ENCODE data around the gene TFDP1. TPM values are rescaled to one million over a fixed set of nuclear protein-coding genes. Genes with fewer than 3 reads are reported as not detected.

The TFDP1 gene
- polyA plus RNA-seq, 1 of the 3 experiments (the other 2 are of a cell fraction) = 76.7 TPM

DNA sequence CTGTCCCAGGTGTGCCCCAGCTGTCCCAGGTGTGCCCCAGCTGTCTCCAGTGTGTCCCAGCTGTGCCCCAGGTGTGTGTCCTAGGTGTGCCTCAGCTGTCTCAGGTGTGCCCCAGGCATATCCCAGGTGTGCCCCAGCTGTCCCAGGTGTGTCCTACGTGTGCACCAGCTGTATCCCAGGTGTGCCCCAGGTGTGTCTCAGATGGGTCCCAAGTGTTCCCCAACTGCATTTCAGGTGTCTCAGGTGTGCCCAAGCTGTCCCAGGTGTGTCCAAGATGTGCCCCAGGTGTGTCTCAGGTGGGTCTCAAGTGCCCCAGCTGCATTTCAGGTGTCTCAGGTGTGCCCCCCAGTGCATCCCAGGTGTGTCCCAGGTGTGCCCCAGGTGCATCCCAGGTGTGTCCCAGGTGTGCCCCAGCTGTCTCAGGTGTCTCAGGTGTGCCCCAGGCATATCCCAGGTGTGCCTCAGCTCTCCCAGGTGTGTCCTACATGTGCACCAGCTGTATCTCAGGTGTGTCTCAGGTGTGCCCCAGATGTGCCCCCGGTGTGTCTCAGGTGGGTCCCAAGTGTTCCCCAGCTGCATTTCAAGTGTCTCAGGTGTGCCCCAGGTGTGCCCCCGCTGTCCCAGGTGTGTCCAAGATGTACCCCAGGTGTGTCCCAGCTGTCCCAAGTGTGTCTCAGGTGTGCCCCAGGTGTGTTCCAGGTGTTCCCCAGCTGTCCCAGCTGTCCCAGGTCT, 81.2 kb downstream of the TFDP1 start:
- H3K27me3 ChIP-seq (ENCODE audit: insufficient read depth) = no peaks in the 10 kb centered on the region
- no peak for DNase-seq
- H4K20me1 ChIP-seq (ENCODE audit: insufficient read depth) = no peaks in the 10 kb centered on the region
- TF ChIP-seq, protein P1, sequence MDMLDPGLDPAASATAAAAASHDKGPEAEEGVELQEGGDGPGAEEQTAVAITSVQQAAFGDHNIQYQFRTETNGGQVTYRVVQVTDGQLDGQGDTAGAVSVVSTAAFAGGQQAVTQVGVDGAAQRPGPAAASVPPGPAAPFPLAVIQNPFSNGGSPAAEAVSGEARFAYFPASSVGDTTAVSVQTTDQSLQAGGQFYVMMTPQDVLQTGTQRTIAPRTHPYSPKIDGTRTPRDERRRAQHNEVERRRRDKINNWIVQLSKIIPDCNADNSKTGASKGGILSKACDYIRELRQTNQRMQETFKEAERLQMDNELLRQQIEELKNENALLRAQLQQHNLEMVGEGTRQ (IDR thresholded peaks at IDR 0.05; ENCODE audit: borderline replicate concordance, low read depth, low read length) = no peak
- no peak for TF ChIP-seq FOXM1 (IDR thresholded peaks at IDR 0.05; ENCODE audit: low read depth)
- TF ChIP-seq, protein P2, sequence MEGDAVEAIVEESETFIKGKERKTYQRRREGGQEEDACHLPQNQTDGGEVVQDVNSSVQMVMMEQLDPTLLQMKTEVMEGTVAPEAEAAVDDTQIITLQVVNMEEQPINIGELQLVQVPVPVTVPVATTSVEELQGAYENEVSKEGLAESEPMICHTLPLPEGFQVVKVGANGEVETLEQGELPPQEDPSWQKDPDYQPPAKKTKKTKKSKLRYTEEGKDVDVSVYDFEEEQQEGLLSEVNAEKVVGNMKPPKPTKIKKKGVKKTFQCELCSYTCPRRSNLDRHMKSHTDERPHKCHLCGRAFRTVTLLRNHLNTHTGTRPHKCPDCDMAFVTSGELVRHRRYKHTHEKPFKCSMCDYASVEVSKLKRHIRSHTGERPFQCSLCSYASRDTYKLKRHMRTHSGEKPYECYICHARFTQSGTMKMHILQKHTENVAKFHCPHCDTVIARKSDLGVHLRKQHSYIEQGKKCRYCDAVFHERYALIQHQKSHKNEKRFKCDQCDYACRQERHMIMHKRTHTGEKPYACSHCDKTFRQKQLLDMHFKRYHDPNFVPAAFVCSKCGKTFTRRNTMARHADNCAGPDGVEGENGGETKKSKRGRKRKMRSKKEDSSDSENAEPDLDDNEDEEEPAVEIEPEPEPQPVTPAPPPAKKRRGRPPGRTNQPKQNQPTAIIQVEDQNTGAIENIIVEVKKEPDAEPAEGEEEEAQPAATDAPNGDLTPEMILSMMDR (IDR thresholded peaks at IDR 0.05) = no peak
- TF ChIP-seq, protein P3, sequence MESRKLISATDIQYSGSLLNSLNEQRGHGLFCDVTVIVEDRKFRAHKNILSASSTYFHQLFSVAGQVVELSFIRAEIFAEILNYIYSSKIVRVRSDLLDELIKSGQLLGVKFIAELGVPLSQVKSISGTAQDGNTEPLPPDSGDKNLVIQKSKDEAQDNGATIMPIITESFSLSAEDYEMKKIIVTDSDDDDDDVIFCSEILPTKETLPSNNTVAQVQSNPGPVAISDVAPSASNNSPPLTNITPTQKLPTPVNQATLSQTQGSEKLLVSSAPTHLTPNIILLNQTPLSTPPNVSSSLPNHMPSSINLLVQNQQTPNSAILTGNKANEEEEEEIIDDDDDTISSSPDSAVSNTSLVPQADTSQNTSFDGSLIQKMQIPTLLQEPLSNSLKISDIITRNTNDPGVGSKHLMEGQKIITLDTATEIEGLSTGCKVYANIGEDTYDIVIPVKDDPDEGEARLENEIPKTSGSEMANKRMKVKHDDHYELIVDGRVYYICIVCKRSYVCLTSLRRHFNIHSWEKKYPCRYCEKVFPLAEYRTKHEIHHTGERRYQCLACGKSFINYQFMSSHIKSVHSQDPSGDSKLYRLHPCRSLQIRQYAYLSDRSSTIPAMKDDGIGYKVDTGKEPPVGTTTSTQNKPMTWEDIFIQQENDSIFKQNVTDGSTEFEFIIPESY (IDR thresholded peaks at IDR 0.05; ENCODE audit: borderline replicate concordance, low read depth) = no peak
- no peak for TF ChIP-seq JUND (IDR thresholded peaks at IDR 0.05)
- TF ChIP-seq YY1 (IDR thresholded peaks at IDR 0.05; ENCODE audit: low read depth) = no peak
- peaks cover 11% of the 10 kb centered on the region for H3F3A ChIP-seq (replicated peaks; ENCODE audit: insufficient read depth)
- CTCF ChIA-PET = interaction anchor here (1.0 to 3.2 kb wide), 4 partner anchors 11 to 723 kb away, joined by 3 to 19 read pairs (median 3); no protein-coding TSS in a partner anchor
- no peaks in the 10 kb centered on the region for H3K36me3 ChIP-seq (replicated peaks in 1 of 2; ENCODE audit: control insufficient read depth in 1 of 2, insufficient read depth in 2 of 2, low read length in 1 of 2)
- POLR2A ChIA-PET = no interaction called here
- no peaks in the 10 kb centered on the region for H3K79me2 ChIP-seq (ENCODE audit: insufficient read depth)
- no peaks in the 10 kb centered on the region for H3K9me2 ChIP-seq
- H3K9me3 ChIP-seq = peaks cover 13% of the 10 kb centered on the region; the same call in 1 of the 2 replicates
- H3K27ac ChIP-seq (ENCODE audit: low read depth in 2 of 2, low read length in 1 of 2) = no peak overlapping the region
- H3K9ac ChIP-seq = no peak overlapping the region
- no peak overlapping the region for H3K4me2 ChIP-seq
- 0% methylated on average over 2 of the region's 3 CpGs for WGBS (ENCODE audit: low lambda C conversion rate)
- no peak overlapping the region for H2AFZ ChIP-seq (ENCODE audit: low read depth)
- no peaks in the 10 kb centered on the region; a peak in 1 of 4 replicates for H3K4me1 ChIP-seq (ENCODE audit: control insufficient read depth in 1 of 2, insufficient read depth in 2 of 2, low read depth in 1 of 2, low read length in 1 of 2)
- no peak overlapping the region for H3K4me3 ChIP-seq (ENCODE audit: low read depth in 2 of 2, low read length in 1 of 2)

DNA sequence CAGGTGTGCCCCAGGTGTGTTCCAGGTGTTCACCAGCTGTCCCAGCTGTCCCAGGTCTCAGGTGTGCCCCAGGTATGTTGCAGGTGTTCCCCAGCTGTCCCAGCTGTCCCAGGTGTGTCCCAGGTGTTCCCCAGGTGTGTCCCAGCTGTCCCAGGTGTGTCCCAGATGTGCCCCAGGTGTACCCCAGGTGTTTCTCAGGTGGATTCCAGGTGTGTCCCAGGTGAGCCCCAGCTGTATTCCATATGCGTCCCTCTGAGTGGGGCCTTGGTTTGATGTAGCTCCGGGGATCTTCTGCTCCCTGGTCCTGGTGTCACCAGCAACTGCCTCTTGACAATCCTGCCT, 81.7 kb downstream of the TFDP1 start:
- TF ChIP-seq, protein P4, sequence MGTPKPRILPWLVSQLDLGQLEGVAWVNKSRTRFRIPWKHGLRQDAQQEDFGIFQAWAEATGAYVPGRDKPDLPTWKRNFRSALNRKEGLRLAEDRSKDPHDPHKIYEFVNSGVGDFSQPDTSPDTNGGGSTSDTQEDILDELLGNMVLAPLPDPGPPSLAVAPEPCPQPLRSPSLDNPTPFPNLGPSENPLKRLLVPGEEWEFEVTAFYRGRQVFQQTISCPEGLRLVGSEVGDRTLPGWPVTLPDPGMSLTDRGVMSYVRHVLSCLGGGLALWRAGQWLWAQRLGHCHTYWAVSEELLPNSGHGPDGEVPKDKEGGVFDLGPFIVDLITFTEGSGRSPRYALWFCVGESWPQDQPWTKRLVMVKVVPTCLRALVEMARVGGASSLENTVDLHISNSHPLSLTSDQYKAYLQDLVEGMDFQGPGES (IDR thresholded peaks at IDR 0.05; ENCODE audit: low read depth, low read length) = no peak
- no peak for TF ChIP-seq NRF1 (IDR thresholded peaks at IDR 0.05; ENCODE audit: low read depth, low read length)
- TF ChIP-seq POLR2AphosphoS5 (IDR thresholded peaks at IDR 0.05; ENCODE audit: low read depth, low read length) = no peak
- no peak for TF ChIP-seq YY1 (IDR thresholded peaks at IDR 0.05; ENCODE audit: low read depth)
- H4K20me1 ChIP-seq (ENCODE audit: insufficient read depth) = no peaks in the 10 kb centered on the region
- no peaks in the 10 kb centered on the region for H3K36me3 ChIP-seq (replicated peaks in 1 of 2; ENCODE audit: control insufficient read depth in 1 of 2, insufficient read depth in 2 of 2, low read length in 1 of 2)
- no peak overlapping the region for H2AFZ ChIP-seq (ENCODE audit: low read depth)
- no peaks in the 10 kb centered on the region for H3K9me2 ChIP-seq
- no peak for DNase-seq
- H3K27me3 ChIP-seq (ENCODE audit: insufficient read depth) = no peaks in the 10 kb centered on the region
- no peaks in the 10 kb centered on the region; a peak in 1 of 4 replicates for H3K4me1 ChIP-seq (ENCODE audit: control insufficient read depth in 1 of 2, insufficient read depth in 2 of 2, low read depth in 1 of 2, low read length in 1 of 2)
- peaks cover 11% of the 10 kb centered on the region for H3F3A ChIP-seq (replicated peaks; ENCODE audit: insufficient read depth)
- no peak overlapping the region for H3K4me2 ChIP-seq
- H3K9ac ChIP-seq = no peak overlapping the region
- H3K79me2 ChIP-seq (ENCODE audit: insufficient read depth) = no peaks in the 10 kb centered on the region
- POLR2A ChIA-PET = no interaction called here
- H3K27ac ChIP-seq (ENCODE audit: low read depth in 2 of 2, low read length in 1 of 2) = no peak overlapping the region
- 80% methylated on average over 1 of the region's 2 CpGs for WGBS (ENCODE audit: low lambda C conversion rate)
- H3K9me3 ChIP-seq = peaks cover 8% of the 10 kb centered on the region; the same call in 1 of the 2 replicates
- no peak overlapping the region for H3K4me3 ChIP-seq (ENCODE audit: low read depth in 2 of 2, low read length in 1 of 2)
- CTCF ChIA-PET = interaction anchor here (1.0 to 3.2 kb wide), 4 partner anchors 11 to 723 kb away, joined by 3 to 19 read pairs (median 3); no protein-coding TSS in a partner anchor

Measured in SK-N-SH (cell line).